Measurements from ENCODE around the gene COL9A3. TPM values are rescaled to one million over a fixed set of nuclear protein-coding genes. Genes with fewer than 3 reads are reported as not detected.

Gene COL9A3
- total RNA-seq, 1 experiment from 2014 or later, result 150 TPM

DNA sequence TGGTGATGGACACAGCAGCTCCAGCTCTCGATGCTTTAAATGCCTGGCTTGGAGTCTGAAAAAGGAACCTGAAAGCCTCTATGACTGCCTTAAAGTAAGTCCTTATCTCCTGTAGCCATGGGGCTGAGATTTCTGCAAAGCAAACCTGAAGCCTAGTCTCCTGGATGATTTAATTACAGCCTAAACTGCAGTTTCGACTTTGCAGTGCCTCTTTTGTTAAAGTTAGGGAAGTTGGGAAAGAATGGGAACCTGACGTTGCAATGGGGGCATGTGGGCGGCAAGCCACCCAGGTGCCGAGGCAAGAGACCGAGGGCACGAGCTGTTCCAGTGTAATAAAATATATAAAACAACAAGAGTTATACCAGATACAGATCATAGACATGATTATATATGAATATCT lies 56.4 kb downstream of the COL9A3 start:
- Histone ChIP-seq H4K5ac (ENCODE audit: insufficient read length, low read depth, low read length) (no peak overlapping the region), H4K8ac (replicated peaks; ENCODE audit: insufficient read length, low read depth, low read length) (no peak overlapping the region), H3K23ac (ENCODE audit: insufficient read length, low read depth, low read length) (no peak overlapping the region), H3K18ac (ENCODE audit: insufficient read length, low read depth, low read length) (no peak overlapping the region), H3K14ac (ENCODE audit: insufficient read depth, low read length) (no peak overlapping the region), H2AFZ (ENCODE audit: low read length) (no peak overlapping the region), H4K91ac (ENCODE audit: insufficient read length, low read depth, low read length) (no peak overlapping the region), H4K20me1 (ENCODE audit: control insufficient read depth, insufficient read depth, insufficient read length) (no peaks in the 10 kb centered on the region), H3K23me2 (ENCODE audit: insufficient read length, low read depth, low read length, poor library complexity, severe bottlenecking) (no peaks in the 10 kb centered on the region), H2AK5ac (ENCODE audit: insufficient read length, low read length) (no peak overlapping the region), H3K79me2 (ENCODE audit: insufficient read depth, low read length) (no peaks in the 10 kb centered on the region), H2BK5ac (ENCODE audit: insufficient read length, low read length) (no peak overlapping the region), H2BK120ac (ENCODE audit: low read depth, low read length, poor library complexity, severe bottlenecking) (no peak overlapping the region), H2BK15ac (ENCODE audit: low read depth, low read length) (no peak overlapping the region), H3K79me1 (ENCODE audit: insufficient read depth, low read depth, low read length, poor library complexity, severe bottlenecking) (no peaks in the 10 kb centered on the region), H3K27me3 (ENCODE audit: insufficient read depth, low read length) (no peaks in the 10 kb centered on the region), H3K9ac (ENCODE audit: extremely low read depth, insufficient read length, low read length) (no peak overlapping the region), H3K4me2 (ENCODE audit: insufficient read depth, insufficient read length, low read length) (no peak overlapping the region), H3K4ac (ENCODE audit: low read depth, low read length) (no peak overlapping the region), H3T11ph (ENCODE audit: low read length) (no peak overlapping the region), H2BK20ac (ENCODE audit: low read depth, low read length, poor library complexity, severe bottlenecking) (no peak overlapping the region), H3K4me1 (ENCODE audit: insufficient read depth, low read length) (no peaks in the 10 kb centered on the region), H3K9me3 (ENCODE audit: control insufficient read depth, low read depth, low read length) (no peaks in the 10 kb centered on the region), H3K56ac (ENCODE audit: insufficient read length, low read depth, low read length) (no peak overlapping the region), H2BK12ac (ENCODE audit: insufficient read length, low read depth, low read length) (no peak overlapping the region), H3K27ac (ENCODE audit: insufficient read length, low read depth, low read length) (no peak overlapping the region)
- H3K27ac Mint-ChIP-seq, result no peak overlapping the region
- no peak overlapping the region for H3K4me3 Mint-ChIP-seq
- H3K4me1 Mint-ChIP-seq, result peaks cover 20 to 22% of the 10 kb centered on the region in 2 experiments
- TF ChIP-seq, protein P1, sequence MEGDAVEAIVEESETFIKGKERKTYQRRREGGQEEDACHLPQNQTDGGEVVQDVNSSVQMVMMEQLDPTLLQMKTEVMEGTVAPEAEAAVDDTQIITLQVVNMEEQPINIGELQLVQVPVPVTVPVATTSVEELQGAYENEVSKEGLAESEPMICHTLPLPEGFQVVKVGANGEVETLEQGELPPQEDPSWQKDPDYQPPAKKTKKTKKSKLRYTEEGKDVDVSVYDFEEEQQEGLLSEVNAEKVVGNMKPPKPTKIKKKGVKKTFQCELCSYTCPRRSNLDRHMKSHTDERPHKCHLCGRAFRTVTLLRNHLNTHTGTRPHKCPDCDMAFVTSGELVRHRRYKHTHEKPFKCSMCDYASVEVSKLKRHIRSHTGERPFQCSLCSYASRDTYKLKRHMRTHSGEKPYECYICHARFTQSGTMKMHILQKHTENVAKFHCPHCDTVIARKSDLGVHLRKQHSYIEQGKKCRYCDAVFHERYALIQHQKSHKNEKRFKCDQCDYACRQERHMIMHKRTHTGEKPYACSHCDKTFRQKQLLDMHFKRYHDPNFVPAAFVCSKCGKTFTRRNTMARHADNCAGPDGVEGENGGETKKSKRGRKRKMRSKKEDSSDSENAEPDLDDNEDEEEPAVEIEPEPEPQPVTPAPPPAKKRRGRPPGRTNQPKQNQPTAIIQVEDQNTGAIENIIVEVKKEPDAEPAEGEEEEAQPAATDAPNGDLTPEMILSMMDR (conservative IDR thresholded peaks at IDR 0.05), result no peak
- DNase-seq, result no peak
- no CpG with 5 or more reads among the region's 7 CpGs for WGBS (ENCODE audit: extremely low coverage, insufficient read length, low lambda C conversion rate)
- H3K36me3 Mint-ChIP-seq (ENCODE audit: insufficient read depth in 1 of 3, low read depth in 3 of 3), result peaks cover 0 to 2% (median 0%) of the 10 kb centered on the region in 3 experiments; a peak in 1 of 7 replicates
- peaks cover 10% of the 10 kb centered on the region for H3K27me3 Mint-ChIP-seq (ENCODE audit: low read depth)
- peaks cover 2 to 11% of the 10 kb centered on the region in 2 experiments; a peak in 4 of 5 replicates for H3K9me3 Mint-ChIP-seq

Measured in H9 (cell line).